Neuronal stem cell (in vitro differentiated cells): ENCODE data around the gene TCTN2.

ENCODE experiments used
- DNase-seq: peaks from one replicate; pipeline ENCODE4 v3.0.0-alpha.2; 2013; ENCODE audit warnings: low spot score
- H2AFZ ChIP-seq: one replicate; pipeline ENCODE4 v1.6.1; 2013; ENCODE audit warnings: mild to moderate bottlenecking, low read length, inconsistent platforms
- H2AK5ac ChIP-seq: 2 replicates; pipeline ENCODE4 v1.6.1; 2013; ENCODE audit warnings: low read depth, mild to moderate bottlenecking, inconsistent platforms, low read length, moderate library complexity, mixed read lengths
- H2BK120ac ChIP-seq: 2 replicates; pipeline ENCODE4 v1.6.1; 2013; ENCODE audit warnings: low read depth, mild to moderate bottlenecking, inconsistent platforms, low read length, moderate library complexity, mixed read lengths
- H2BK12ac ChIP-seq: one replicate; pipeline ENCODE4 v1.6.1; 2013; ENCODE audit warnings: low read length, inconsistent platforms
- H2BK15ac ChIP-seq: 2 replicates; pipeline ENCODE4 v1.6.1; 2013; ENCODE audit warnings: mild to moderate bottlenecking, low read length, inconsistent platforms, mixed read lengths
- H2BK5ac ChIP-seq: one replicate; pipeline ENCODE4 v1.6.1; 2013; ENCODE audit warnings: inconsistent platforms, mild to moderate bottlenecking, low read length, moderate library complexity
- H3K14ac ChIP-seq: one replicate; pipeline ENCODE4 v1.6.1; 2013; ENCODE audit warnings: low read length, inconsistent platforms
- H3K18ac ChIP-seq: 2 replicates; pipeline ENCODE4 v1.6.1; 2013; ENCODE audit warnings: low read length, inconsistent platforms
- H3K23ac ChIP-seq: 2 replicates; pipeline ENCODE4 v1.6.1; 2013; ENCODE audit warnings: low read depth, mild to moderate bottlenecking, mixed read lengths, low read length, inconsistent platforms; ENCODE audit not compliant: poor library complexity
- H3K27ac ChIP-seq: replicated peaks from 3 replicates; pipeline ENCODE4 v1.5.1; 2013; ENCODE audit warnings: low read length, inconsistent platforms
- H3K27me3 ChIP-seq, 3 experiments: 2 replicates each; pipeline ENCODE4 v1.6.1; 2013; ENCODE audit warnings: low read length in 3 of 3, mild to moderate bottlenecking in 2 of 3, inconsistent platforms in 1 of 3, low read depth in 1 of 3, mixed read lengths in 1 of 3, moderate library complexity in 1 of 3; ENCODE audit not compliant: control insufficient read depth in 3 of 3, insufficient read depth in 3 of 3
- H3K36me3 ChIP-seq, 2 donors: replicated peaks in 1 of 2; 2 replicates each; pipeline ENCODE4 v1.6.1; 2013; ENCODE audit warnings: low read length in 2 of 2; ENCODE audit not compliant: control insufficient read depth in 2 of 2, insufficient read depth in 2 of 2
- H3K4ac ChIP-seq: 2 replicates; pipeline ENCODE4 v1.6.1; 2013; ENCODE audit warnings: inconsistent platforms, mild to moderate bottlenecking, low read length, moderate library complexity
- H3K4me1 ChIP-seq, 2 donors: 1 replicate in 1 of 2; 2 replicates in 1 of 2; pipeline ENCODE4 v1.6.1; 2013; ENCODE audit warnings: low read length in 2 of 2, low read depth in 1 of 2; ENCODE audit not compliant: control insufficient read depth in 2 of 2, insufficient read depth in 1 of 2
- H3K4me2 ChIP-seq: one replicate; pipeline ENCODE4 v1.6.1; 2013; ENCODE audit warnings: mild to moderate bottlenecking, low read length, inconsistent platforms; ENCODE audit not compliant: insufficient read depth, poor library complexity, severe bottlenecking
- H3K4me3 ChIP-seq, 2 donors: 2 replicates each; pipeline ENCODE4 v1.5.1; 2013; ENCODE audit warnings: low read length in 2 of 2, mild to moderate bottlenecking in 2 of 2, inconsistent platforms in 1 of 2, moderate library complexity in 1 of 2
- H3K79me1 ChIP-seq: one replicate; pipeline ENCODE4 v1.6.1; 2013; ENCODE audit warnings: low read depth, mild to moderate bottlenecking, inconsistent platforms, low read length, moderate library complexity
- H3K9ac ChIP-seq: one replicate; pipeline ENCODE4 v1.6.1; 2013; ENCODE audit warnings: mild to moderate bottlenecking, low read depth, low read length, inconsistent platforms; ENCODE audit not compliant: poor library complexity
- H3K9me3 ChIP-seq, 2 donors: replicated peaks in 1 of 2; 2 replicates each; pipeline versions ENCODE3 to v1.6.1; 2013; ENCODE audit warnings: low read length in 2 of 2, mild to moderate bottlenecking in 2 of 2, inconsistent platforms in 1 of 2, low read depth in 1 of 2, mixed read lengths in 1 of 2, moderate library complexity in 1 of 2; ENCODE audit not compliant: control insufficient read depth in 2 of 2, insufficient read depth in 1 of 2
- H4K8ac ChIP-seq: one replicate; pipeline ENCODE4 v1.6.1; 2013; ENCODE audit warnings: low read depth, mild to moderate bottlenecking, inconsistent platforms, low read length, moderate library complexity
- H4K91ac ChIP-seq: one replicate; pipeline ENCODE4 v1.6.1; 2013; ENCODE audit warnings: low read length, low read depth, mild to moderate bottlenecking, inconsistent platforms; ENCODE audit not compliant: poor library complexity
- WGBS, 2 donors: extraction: QIAGEN DNeasy Blood & Tissue Kit; methylation state at CpG; one replicate each; pipeline ENCODE4 v1.1.7; 2013; ENCODE audit warnings: missing lambda C conversion rate in 2 of 2, mixed read lengths in 1 of 2; ENCODE audit not compliant: insufficient read length in 2 of 2, insufficient replicate concordance in 1 of 2; ENCODE audit errors: extremely low coverage in 2 of 2; 5-methylcytosine and 5-hydroxymethylcytosine counted together

The TCTN2 gene

GRCh38 chr12:123754041-123754772 lies 83.3 kb downstream of the TCTN2 start:
- no peaks in the 10 kb centered on the region for H3K27me3 ChIP-seq
- no peak overlapping the region for H3K4me3 ChIP-seq
- H2BK120ac ChIP-seq, result no peak overlapping the region
- H3K27ac ChIP-seq, result no peak overlapping the region
- no peak overlapping the region for H3K23ac ChIP-seq
- H3K4me1 ChIP-seq, result no peaks in the 10 kb centered on the region
- no peaks in the 10 kb centered on the region for H3K79me1 ChIP-seq
- WGBS, 2 donors, result no CpG with 5 or more reads among the region's 12 CpGs
- H2BK5ac ChIP-seq, result no peak overlapping the region
- H3K36me3 ChIP-seq, result peaks cover 36 to 90% of the 10 kb centered on the region in 2 donors
- H3K9ac ChIP-seq, result no peak overlapping the region
- no peak for DNase-seq
- H3K18ac ChIP-seq, result no peak overlapping the region
- H3K4ac ChIP-seq, result no peak overlapping the region
- no peak overlapping the region for H3K14ac ChIP-seq
- no peak overlapping the region for H3K4me2 ChIP-seq
- no peak overlapping the region for H2AFZ ChIP-seq
- H3K9me3 ChIP-seq, result no peaks in the 10 kb centered on the region
- H4K8ac ChIP-seq, result no peak overlapping the region
- no peak overlapping the region for H2BK15ac ChIP-seq
- H2BK12ac ChIP-seq, result no peak overlapping the region
- no peak overlapping the region for H2AK5ac ChIP-seq
- no peak overlapping the region for H4K91ac ChIP-seq

- Histone ChIP-seq H3K14ac (no peak overlapping the region), H2AFZ (no peak overlapping the region), H3K36me3 (peaks cover 25 to 82% of the 10 kb centered on the region in 2 donors), H2BK120ac (no peak overlapping the region), H3K4me1 (no peaks in the 10 kb centered on the region), H2BK12ac (no peak overlapping the region), H4K8ac (no peak overlapping the region), H3K4ac (no peak overlapping the region), H3K27me3 (peaks cover 0 to 5% (median 0%) of the 10 kb centered on the region in 3 experiments), H2BK5ac (no peak overlapping the region), H3K79me1 (no peaks in the 10 kb centered on the region), H2BK15ac (no peak overlapping the region), H2AK5ac (no peak overlapping the region), H3K9ac (no peak overlapping the region), H3K4me2 (no peak overlapping the region), H3K4me3 (no peak overlapping the region), H3K23ac (no peak overlapping the region), H3K18ac (no peak overlapping the region), H3K27ac (no peak overlapping the region), H4K91ac (no peak overlapping the region), H3K9me3 (no peaks in the 10 kb centered on the region)
- no peak for DNase-seq
- WGBS, 2 donors, result no CpG with 5 or more reads among the region's 6 CpGs
Measured at GRCh38 chr12:123757561-123757960, 86.6 kb downstream of the TCTN2 start.
